HG03521 (cell line): ENCODE data around the gene USE1.
"Not testable (repeated sequence)": the region's sequence is repeated elsewhere in the genome, so short reads cannot be mapped to it uniquely, and the experiment has no call there.

Experiments used
- ATAC-seq: cut with Tn5 transposase; IDR thresholded peaks from one replicate; pipeline ENCODE4 v1.9.1; 2021; ENCODE audit warnings: mild to moderate bottlenecking, moderate library complexity; ENCODE audit not compliant: unreplicated experiment

Gene USE1

GRCh38 chr19:17215127-17215971, at the start of gene USE1:
Gene USE1, plus strand, starts transcription at chr19:17215357. Its CDS starts 49 bp downstream, at chr19:17215406.
- peak; percentile 67 for ATAC-seq

- ATAC-seq = no peak
These were observed 49.4 kb upstream of the USE1 start for GRCh38 chr19:17165715-17166114.

- no peak for ATAC-seq
These were observed 44.4 kb upstream of the USE1 start for GRCh38 chr19:17170538-17171297.

GRCh38 chr19:17171874-17172273, 43.3 kb upstream of the USE1 start:
- no peak for ATAC-seq

GRCh38 chr19:17172624-17173345, 42.4 kb upstream of the USE1 start:
- no peak for ATAC-seq

- no peak for ATAC-seq
These were observed 36.9 kb upstream of the USE1 start for GRCh38 chr19:17178291-17178690.

GRCh38 chr19:17180997-17181702, 34.0 kb upstream of the USE1 start:
- ATAC-seq = no peak

GRCh38 chr19:17183271-17183761, 31.8 kb upstream of the USE1 start:
- no peak for ATAC-seq

- no peak for ATAC-seq
These were observed 31.3 kb upstream of the USE1 start for GRCh38 chr19:17183858-17184321.

- no peak for ATAC-seq
These were observed 30.8 kb upstream of the USE1 start for GRCh38 chr19:17184371-17184841.

GRCh38 chr19:17185590-17185989, 29.6 kb upstream of the USE1 start:
- ATAC-seq = no peak

- not testable (repeated sequence) for ATAC-seq
These were observed 23.4 kb upstream of the USE1 start for GRCh38 chr19:17191736-17192135.

GRCh38 chr19:17192751-17193150, 22.4 kb upstream of the USE1 start:
- no peak for ATAC-seq

- no peak for ATAC-seq
These were observed 20.5 kb upstream of the USE1 start for GRCh38 chr19:17194608-17195007.

GRCh38 chr19:17195106-17195505, 20.1 kb upstream of the USE1 start:
- ATAC-seq = no peak

GRCh38 chr19:17196610-17197009, 18.5 kb upstream of the USE1 start:
- ATAC-seq = no peak

- no peak for ATAC-seq
These were observed 17.5 kb upstream of the USE1 start for GRCh38 chr19:17197666-17198065.

GRCh38 chr19:17200408-17201079, 14.6 kb upstream of the USE1 start:
- no peak for ATAC-seq

- no peak for ATAC-seq
These were observed 12.9 kb upstream of the USE1 start for GRCh38 chr19:17202249-17202648.

- no peak for ATAC-seq
These were observed 12.4 kb upstream of the USE1 start for GRCh38 chr19:17202713-17203112.
